HG03066 (cell line): Measurements from ENCODE around the gene BIRC6.

Experiments
- ATAC-seq: cut with Tn5 transposase; IDR thresholded peaks from one replicate; pipeline ENCODE4 v1.9.1; 2021; ENCODE audit warnings: low read depth; ENCODE audit not compliant: unreplicated experiment

The BIRC6 gene

DNA sequence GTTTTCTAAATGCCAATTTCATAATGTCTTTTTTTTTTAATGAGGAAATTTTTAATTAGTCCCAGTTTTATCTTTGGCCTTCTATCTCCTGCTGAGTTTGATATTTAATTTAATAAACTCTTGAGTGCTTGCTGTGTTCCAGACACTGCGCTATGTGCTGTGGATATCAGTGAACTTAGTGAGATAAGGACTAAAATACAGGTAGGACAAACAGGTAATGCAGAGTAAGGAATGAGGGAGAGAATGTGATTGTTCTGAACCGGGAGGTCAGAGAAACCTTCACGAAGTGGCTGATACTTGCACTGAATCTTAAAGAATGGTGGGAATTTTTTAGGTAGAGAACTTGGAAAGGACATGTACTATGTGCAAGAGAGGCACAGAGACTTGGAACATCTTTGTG lies 299.2 kb downstream of the BIRC6 start:
- no peak for ATAC-seq

GRCh38 chr2:32663864-32664263 lies 307.0 kb downstream of the BIRC6 start:
- ATAC-seq: no peak

- no peak for ATAC-seq
These were observed 309.9 kb downstream of the BIRC6 start for GRCh38 chr2:32666704-32667103.

GRCh38 chr2:32668254-32668653 lies 311.4 kb downstream of the BIRC6 start:
- no peak for ATAC-seq
